A549 treated with ZK216348 at 1 μM for 4 hours (cell line): ENCODE measurements around the gene AP3S1. TPM values are rescaled to one million over a fixed set of nuclear protein-coding genes. Genes with fewer than 3 reads are reported as not detected.

Experiments
- total RNA-seq: library from RNA; stranded (reverse); fragments of 200-300 nt; extraction: Qiagen RNA extraction; gene quantifications from 5 replicates; pipeline ENCODE4 v1.2.3, GENCODE V29; 2022; ENCODE audit warnings: low read depth

AP3S1 gene
- total RNA-seq: 35.1 to 85.4 TPM (median 71.7 TPM) in 5 replicates

DNA sequence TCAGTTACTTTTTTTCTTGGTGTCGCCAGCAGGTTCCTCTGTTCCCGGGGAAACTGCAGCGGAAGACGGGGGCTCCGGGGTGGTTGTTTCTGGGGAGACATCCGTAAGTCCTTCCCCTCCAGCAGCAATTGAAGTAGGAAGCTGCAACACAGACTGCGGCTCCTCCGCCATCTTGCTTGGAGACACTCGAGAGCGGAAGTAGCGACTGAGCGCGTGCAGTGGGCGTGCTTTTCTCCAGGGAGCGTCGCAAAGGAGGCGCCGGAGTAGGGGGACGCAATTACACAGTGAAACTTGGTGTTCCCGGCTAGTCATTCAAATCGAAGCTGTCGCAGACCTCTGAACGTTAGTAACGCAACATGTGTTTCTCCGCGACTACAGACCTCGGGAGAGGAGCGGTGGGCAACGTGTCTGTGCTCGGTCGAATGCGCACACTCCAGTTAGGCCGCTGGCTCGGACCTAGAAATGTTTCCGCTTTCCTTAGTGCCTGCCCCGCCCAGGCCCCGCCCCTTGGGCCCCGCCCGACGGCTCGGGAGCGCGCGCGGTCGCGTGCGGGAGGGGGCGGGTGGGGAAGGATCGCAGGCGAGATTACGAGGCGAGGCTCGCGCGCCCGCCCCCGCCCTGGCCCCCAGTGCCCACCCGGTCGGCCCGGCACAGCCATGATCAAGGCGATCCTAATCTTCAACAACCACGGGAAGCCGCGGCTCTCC is at the start of gene AP3S1, which contains the start of gene ATG12:
Gene AP3S1 (plus strand): TSS at position 554 of the 707 bp plus-strand sequence. CDS start 103 bp downstream, at position 657.
Gene ATG12 (minus strand): TSS at position 184 of the 707 bp plus-strand sequence. CDS start 13 bp downstream, at position 171.

DNA sequence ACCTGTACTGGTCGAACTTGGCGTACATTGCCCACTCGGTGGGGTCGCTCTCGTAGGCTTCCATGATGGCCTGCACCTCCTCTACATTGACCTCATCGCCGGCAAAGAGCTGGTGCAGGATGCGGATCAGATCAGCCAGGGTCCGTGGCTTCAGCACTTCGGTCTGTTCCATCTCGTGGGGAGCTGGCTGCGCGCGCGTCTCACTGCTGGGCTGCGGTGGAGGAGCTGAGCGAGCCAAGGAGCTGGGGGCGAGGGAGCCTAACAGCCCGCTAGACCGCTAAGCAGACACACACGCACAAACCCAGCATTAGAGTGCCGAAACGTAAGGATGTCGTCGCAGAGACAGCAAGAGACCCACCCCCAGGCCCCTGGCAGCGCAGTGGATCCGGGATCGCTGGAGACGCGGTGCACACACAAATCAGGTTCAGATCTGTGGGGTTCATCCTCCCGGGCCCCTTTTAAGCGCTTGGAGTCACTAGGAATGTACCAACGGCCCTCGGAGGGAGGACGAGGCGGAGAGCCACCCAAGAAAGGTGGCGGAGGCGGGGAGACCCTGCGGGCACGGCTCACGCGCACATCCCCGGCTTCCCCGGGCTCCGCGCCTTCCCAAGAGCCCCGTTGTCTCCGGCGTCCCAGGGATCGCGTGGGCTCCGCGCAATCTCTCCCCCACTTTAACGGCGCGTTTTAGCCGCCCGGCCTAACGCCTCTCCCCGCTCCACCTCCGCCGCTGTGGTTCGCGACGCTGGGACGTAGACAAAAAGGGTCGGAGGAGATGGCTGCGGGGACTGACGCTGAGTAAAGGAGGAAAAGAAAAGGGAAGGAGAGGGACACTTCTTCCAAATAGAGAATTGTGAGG is 25.3 kb upstream of the AP3S1 start, which contains the start of gene CDO1:
Gene CDO1 (minus strand): TSS at position 434 of the 856 bp plus-strand sequence. CDS start 262 bp downstream, at position 172.

DNA sequence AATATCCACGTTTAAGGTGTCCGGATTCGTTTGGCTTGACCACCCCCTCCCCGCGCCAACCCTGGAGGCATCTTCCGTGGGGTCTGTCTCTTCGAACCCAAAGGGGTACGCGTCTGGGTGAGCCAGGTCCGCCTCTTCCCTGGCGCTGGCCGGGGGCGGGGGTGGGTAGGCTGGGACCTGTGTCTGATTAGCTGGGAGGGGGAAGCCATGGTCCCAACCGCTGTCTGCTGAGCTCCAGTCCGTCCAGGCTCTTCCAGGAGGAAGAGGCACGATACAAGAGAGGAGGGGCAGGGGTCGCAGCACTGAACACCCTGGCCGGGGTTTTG is 120.5 kb downstream of the AP3S1 start, which contains the start of gene LVRN:
Gene LVRN (plus strand): TSS at position 237 of the 326 bp plus-strand sequence. CDS start 143 bp downstream, outside the sequence.

Other genes starting within 250 kb of the AP3S1 start
- gene TICAM2, start 239.5 kb upstream of the AP3S1 start, total RNA-seq: 0.30 to 1.4 TPM (median 0.88 TPM) in 5 replicates
- gene TMED7, start 215.9 kb upstream of the AP3S1 start, total RNA-seq: 44.9 to 65.3 TPM (median 60.5 TPM) in 5 replicates
- not detected in 5 replicates for gene CDO1, start 25.3 kb upstream of the AP3S1 start, total RNA-seq
- 33.7 to 56.8 TPM (median 53.4 TPM) in 5 replicates for gene ATG12, start 370 bp upstream of the AP3S1 start, total RNA-seq
- gene LVRN, start 120.5 kb downstream of the AP3S1 start, total RNA-seq: 0.05 to 0.22 TPM in 2 of 5 replicates, not detected in the others
- 0.18 to 0.33 TPM (median 0.18 TPM) in 3 of 5 replicates, not detected in the others for gene ARL14EPL, start 190.5 kb downstream of the AP3S1 start, total RNA-seq
- 33.9 to 38.2 TPM (median 36.3 TPM) in 5 replicates for gene COMMD10, start 243.1 kb downstream of the AP3S1 start, total RNA-seq